Kidney (tissue), 14 donors: Measurements from ENCODE around the gene ST6GALNAC5. TPM values are rescaled to one million over a fixed set of nuclear protein-coding genes. Genes with fewer than 3 reads are reported as not detected.

ENCODE experiments used
- DNase-seq, 5 donors: peaks; one replicate each; pipeline ENCODE4 v3.0.0-alpha.2; 2013 to 2020
- FAIRE-seq: peaks from 2 replicates; lab custom pipeline; 2012; peaks lifted over from hg19 to GRCh38; lab: Jason Lieb, UNC
- H3K27ac ChIP-seq, 2 donors: one replicate each; pipeline ENCODE4 v1.7.0; 2013; ENCODE audit warnings: low read depth in 2 of 2, low read length in 2 of 2, inconsistent platforms in 1 of 2
- H3K27me3 ChIP-seq: one replicate; pipeline ENCODE4 v1.7.1; 2013; ENCODE audit warnings: low read length, inconsistent platforms; ENCODE audit not compliant: control insufficient read depth, insufficient read depth
- H3K36me3 ChIP-seq, 3 donors: one replicate each; pipeline versions ENCODE4 v1.7.0 to v1.7.1; 2013; ENCODE audit warnings: low read length in 3 of 3, control low read depth in 1 of 3, inconsistent platforms in 1 of 3; ENCODE audit not compliant: insufficient read depth in 3 of 3, control insufficient read depth in 2 of 3
- H3K4me1 ChIP-seq, 3 donors: one replicate each; pipeline versions ENCODE4 v1.7.0 to v1.7.1; 2013; ENCODE audit warnings: low read length in 3 of 3, inconsistent platforms in 1 of 3, low read depth in 1 of 3; ENCODE audit not compliant: control insufficient read depth in 2 of 3, insufficient read depth in 2 of 3
- H3K4me3 ChIP-seq, 3 donors: one replicate each; pipeline versions ENCODE4 v1.7.0 to v1.8.1; 2013; ENCODE audit warnings: low read length in 3 of 3, control low read depth in 1 of 3, inconsistent platforms in 1 of 3
- H3K9ac ChIP-seq, 3 donors: one replicate each; pipeline versions ENCODE4 v1.7.0 to v1.7.1; 2013; ENCODE audit warnings: low read length in 3 of 3, control low read depth in 1 of 3, inconsistent platforms in 1 of 3
- H3K9me3 ChIP-seq, 3 donors: one replicate each; pipeline versions ENCODE4 v1.7.0 to v1.7.1; 2013; ENCODE audit warnings: low read length in 3 of 3, control low read depth in 1 of 3, inconsistent platforms in 1 of 3; ENCODE audit not compliant: control insufficient read depth in 2 of 3, insufficient read depth in 1 of 3
- intact Hi-C: fragments of 100-400 bp; cut with DNase I; formaldehyde crosslinking; loops from one replicate; pipeline ENCODE4 v1.11.1; 2022
- polyA plus RNA-seq: library from polyadenylated mRNA; stranded (reverse); fragments of 350-450 nt; fragmentation: Illumina TruSeq; extraction: RNeasy Lipid Tissue Mini Kit (QIAGEN cat#74804); gene quantifications from one replicate; pipeline ENCODE4 v1.2.3, GENCODE V29; 2014; ENCODE audit warnings: low read depth, low replicate concordance; ENCODE audit not compliant: insufficient read depth
- total RNA-seq: library from RNA; stranded (reverse); fragmentation: NEBNext Ultra II Directional; extraction: Animal tissue kit (Norgen Biotek cat#: 25700); gene quantifications from one replicate; pipeline ENCODE4 v1.2.1, GENCODE V29; 2021
- TF ChIP-seq, protein P1 (sequence below): IDR thresholded peaks from 3 replicates; pipeline ENCODE4 v1.5.1; 2012; ENCODE audit warnings: mild to moderate bottlenecking, moderate library complexity, borderline replicate concordance; ENCODE audit not compliant: insufficient read depth; ENCODE audit errors: extremely low read depth
- donor health status: control.
- donor health status: control.
- donor health status: control.
- donor health status: control.
- donor health status: control.
- donor health status: DM: yes; HTN: yes; CAD: no.
- donor health status: Normal renal cell carcinoma (clear cell type).

Gene ST6GALNAC5
- total and polyA plus RNA-seq, 2 donors from 2014 or later: 0.34 to 0.50 TPM

DNA sequence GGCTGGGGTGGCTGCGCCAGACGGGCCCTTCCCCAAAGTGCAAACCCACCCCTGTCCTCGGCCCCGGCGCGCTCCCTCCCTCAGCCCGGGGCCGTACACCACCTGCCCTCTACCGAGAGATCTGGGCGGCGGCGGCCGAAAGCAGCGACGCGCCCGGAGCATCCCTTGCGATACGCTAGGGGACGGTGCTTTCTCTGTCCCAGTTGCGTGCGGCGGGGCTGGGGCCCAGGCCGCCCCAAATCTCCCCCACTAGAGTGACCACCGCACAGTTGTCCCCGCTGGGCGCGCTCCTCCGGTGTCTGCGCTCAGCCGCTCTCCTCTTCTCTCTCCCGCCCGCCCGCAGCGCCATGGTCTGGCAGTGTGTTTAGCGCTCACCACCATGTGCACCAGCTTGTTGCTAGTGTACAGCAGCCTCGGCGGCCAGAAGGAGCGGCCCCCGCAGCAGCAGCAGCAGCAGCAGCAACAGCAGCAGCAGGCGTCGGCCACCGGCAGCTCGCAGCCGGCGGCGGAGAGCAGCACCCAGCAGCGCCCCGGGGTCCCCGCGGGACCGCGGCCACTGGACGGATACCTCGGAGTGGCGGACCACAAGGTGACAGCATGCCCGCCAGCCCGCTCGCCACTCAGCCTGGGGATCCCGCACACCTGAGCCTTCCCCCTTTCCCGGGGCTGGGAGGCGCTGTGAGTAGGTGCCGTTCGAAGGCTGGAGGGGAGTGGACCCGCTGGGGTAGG is 1.0 kb downstream of the ST6GALNAC5 start:
- TF ChIP-seq, protein P1, sequence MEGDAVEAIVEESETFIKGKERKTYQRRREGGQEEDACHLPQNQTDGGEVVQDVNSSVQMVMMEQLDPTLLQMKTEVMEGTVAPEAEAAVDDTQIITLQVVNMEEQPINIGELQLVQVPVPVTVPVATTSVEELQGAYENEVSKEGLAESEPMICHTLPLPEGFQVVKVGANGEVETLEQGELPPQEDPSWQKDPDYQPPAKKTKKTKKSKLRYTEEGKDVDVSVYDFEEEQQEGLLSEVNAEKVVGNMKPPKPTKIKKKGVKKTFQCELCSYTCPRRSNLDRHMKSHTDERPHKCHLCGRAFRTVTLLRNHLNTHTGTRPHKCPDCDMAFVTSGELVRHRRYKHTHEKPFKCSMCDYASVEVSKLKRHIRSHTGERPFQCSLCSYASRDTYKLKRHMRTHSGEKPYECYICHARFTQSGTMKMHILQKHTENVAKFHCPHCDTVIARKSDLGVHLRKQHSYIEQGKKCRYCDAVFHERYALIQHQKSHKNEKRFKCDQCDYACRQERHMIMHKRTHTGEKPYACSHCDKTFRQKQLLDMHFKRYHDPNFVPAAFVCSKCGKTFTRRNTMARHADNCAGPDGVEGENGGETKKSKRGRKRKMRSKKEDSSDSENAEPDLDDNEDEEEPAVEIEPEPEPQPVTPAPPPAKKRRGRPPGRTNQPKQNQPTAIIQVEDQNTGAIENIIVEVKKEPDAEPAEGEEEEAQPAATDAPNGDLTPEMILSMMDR: no peak
- Histone ChIP-seq H3K27me3 (no peaks in the 10 kb centered on the region), H3K9ac (no peak overlapping the region), H3K36me3 (no peaks in the 10 kb centered on the region), H3K27ac (no peak overlapping the region), H3K9me3 (no peaks in the 10 kb centered on the region), H3K4me3 (peak overlapping the region in 2 of 3 donors; percentile 47 to 64), H3K4me1 (peaks cover 0 to 8% (median 0%) of the 10 kb centered on the region in 3 donors)
- FAIRE-seq: no peak
- intact Hi-C loops: no loop called here
- peak; percentile 80 to 83 (median 81) for DNase-seq

DNA sequence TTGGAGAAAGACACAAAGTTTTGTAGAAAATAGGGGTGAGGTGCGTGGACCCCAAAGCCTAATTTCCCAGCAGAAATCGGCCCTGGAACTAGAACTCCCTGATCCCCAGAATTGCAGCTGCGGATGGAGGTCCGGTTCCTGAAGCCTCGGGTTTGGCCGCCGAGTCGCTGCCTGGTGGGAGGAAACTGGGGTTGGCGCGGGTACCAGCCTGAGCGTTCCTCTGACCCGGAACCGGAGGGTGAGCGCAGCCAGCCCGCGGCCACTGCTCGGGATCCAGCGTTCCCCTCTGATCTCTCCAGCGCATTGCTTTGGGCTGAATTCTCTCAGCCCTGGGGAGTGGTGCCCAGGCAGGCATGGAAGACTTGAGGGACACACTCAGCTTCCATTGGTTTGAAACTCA is 1.6 kb downstream of the ST6GALNAC5 start:
- FAIRE-seq (no peak), DNase-seq (peak; percentile 34 to 61 (median 41))
- peaks cover 0 to 8% (median 0%) of the 10 kb centered on the region in 3 donors for H3K4me1 ChIP-seq
- H3K9ac ChIP-seq: no peak overlapping the region
- H3K27ac ChIP-seq: no peak overlapping the region
- intact Hi-C loops: no loop called here
- H3K27me3 ChIP-seq: no peaks in the 10 kb centered on the region
- TF ChIP-seq, protein P1: no peak
- no peaks in the 10 kb centered on the region for H3K9me3 ChIP-seq
- no peaks in the 10 kb centered on the region for H3K36me3 ChIP-seq
- peak overlapping the region in 1 of 3 donors; percentile 19 for H3K4me3 ChIP-seq

DNA sequence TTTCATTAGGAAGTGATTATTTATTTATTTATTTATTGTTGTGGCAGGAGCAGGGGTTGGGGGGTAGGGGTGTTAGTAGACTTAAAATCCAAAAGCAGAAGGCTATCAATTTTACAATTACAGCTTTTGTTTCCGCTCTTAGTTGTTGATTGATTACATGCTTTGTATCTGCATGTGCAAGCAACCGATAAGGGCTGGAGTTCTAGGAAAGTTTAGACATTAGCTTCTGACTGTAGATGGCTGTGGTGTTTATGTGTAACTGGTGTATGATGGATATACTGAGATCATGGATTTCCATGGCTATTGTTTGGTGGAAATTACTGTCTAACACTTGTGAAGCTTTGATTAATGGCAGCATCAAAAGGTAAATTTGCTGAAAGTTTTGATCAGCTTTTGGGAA is 2.8 kb downstream of the ST6GALNAC5 start:
- Histone ChIP-seq H3K27me3 (no peaks in the 10 kb centered on the region), H3K9me3 (no peaks in the 10 kb centered on the region), H3K4me3 (no peak overlapping the region), H3K36me3 (no peaks in the 10 kb centered on the region), H3K27ac (no peak overlapping the region), H3K4me1 (peaks cover 0 to 8% (median 0%) of the 10 kb centered on the region in 3 donors), H3K9ac (no peak overlapping the region)
- no peak for FAIRE-seq
- intact Hi-C loops: no loop called here
- no peak for DNase-seq
- TF ChIP-seq, protein P1: no peak
